AG04450 (cell line): ENCODE data around the gene CHTF18. TPM values are rescaled to one million over a fixed set of nuclear protein-coding genes. Genes with fewer than 3 reads are reported as not detected.

Experiments
- CTCF ChIA-PET: fragments of 300-600, 350-600 bp; formaldehyde crosslinking; extraction: SDS; loops from one replicate; lab custom pipeline; 2022; ENCODE audit warnings: antibody characterized with exemption, inconsistent platforms; lab: Charles Lee
- POLR2A ChIA-PET: fragments of 350-600 bp; formaldehyde crosslinking; extraction: SDS; loops from one replicate; lab custom pipeline; 2021; ENCODE audit warnings: antibody characterized with exemption, inconsistent platforms; lab: Yijun Ruan, JAX
- DNase-seq: peaks from one replicate; pipeline ENCODE4 v3.0.0-alpha.2; 2011; ENCODE audit warnings: low read depth, low spot score
- H3K27ac ChIP-seq: one replicate; pipeline ENCODE4 v1.5.1; 2012; ENCODE audit warnings: low read depth, low read length, control low read depth
- H3K27me3 ChIP-seq: one replicate; pipeline ENCODE4 v1.6.0; 2012; ENCODE audit warnings: low read length; ENCODE audit not compliant: control insufficient read depth, insufficient read depth
- H3K4me3 ChIP-seq: 2 replicates; pipeline ENCODE4 v1.5.1; 2011; ENCODE audit warnings: mild to moderate bottlenecking, low read depth, low read length, control low read depth
- H3K9me3 ChIP-seq: 2 replicates; pipeline ENCODE4 v1.5.1; 2012; ENCODE audit warnings: low read length; ENCODE audit not compliant: control insufficient read depth, insufficient read depth
- polyA plus RNA-seq: library from polyadenylated mRNA; depleted of rRNA; stranded (reverse); fragments of >200 nt; gene quantifications from 2 replicates; pipeline ENCODE4 v1.2.3, GENCODE V29; 2011
- TF ChIP-seq, protein P1 (sequence below): IDR thresholded peaks from 2 replicates; pipeline ENCODE4 v1.5.1; 2011; ENCODE audit warnings: low read depth, low read length, control low read depth, inconsistent platforms

CHTF18 gene
- polyA plus RNA-seq, 1 experiment = 1.1 TPM

GRCh38 chr16:804193-805048 lies 16.0 kb downstream of the CHTF18 start:
- Histone ChIP-seq H3K27me3 (peaks cover 23% of the 10 kb centered on the region), H3K9me3 (peaks cover 10% of the 10 kb centered on the region), H3K4me3 (no peak overlapping the region), H3K27ac (no peak overlapping the region)
- no peak for DNase-seq
- ChIA-PET POLR2A (no interaction called here), CTCF (no interaction called here)
- TF ChIP-seq, protein P1, sequence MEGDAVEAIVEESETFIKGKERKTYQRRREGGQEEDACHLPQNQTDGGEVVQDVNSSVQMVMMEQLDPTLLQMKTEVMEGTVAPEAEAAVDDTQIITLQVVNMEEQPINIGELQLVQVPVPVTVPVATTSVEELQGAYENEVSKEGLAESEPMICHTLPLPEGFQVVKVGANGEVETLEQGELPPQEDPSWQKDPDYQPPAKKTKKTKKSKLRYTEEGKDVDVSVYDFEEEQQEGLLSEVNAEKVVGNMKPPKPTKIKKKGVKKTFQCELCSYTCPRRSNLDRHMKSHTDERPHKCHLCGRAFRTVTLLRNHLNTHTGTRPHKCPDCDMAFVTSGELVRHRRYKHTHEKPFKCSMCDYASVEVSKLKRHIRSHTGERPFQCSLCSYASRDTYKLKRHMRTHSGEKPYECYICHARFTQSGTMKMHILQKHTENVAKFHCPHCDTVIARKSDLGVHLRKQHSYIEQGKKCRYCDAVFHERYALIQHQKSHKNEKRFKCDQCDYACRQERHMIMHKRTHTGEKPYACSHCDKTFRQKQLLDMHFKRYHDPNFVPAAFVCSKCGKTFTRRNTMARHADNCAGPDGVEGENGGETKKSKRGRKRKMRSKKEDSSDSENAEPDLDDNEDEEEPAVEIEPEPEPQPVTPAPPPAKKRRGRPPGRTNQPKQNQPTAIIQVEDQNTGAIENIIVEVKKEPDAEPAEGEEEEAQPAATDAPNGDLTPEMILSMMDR = no peak

- peaks cover 12% of the 10 kb centered on the region for H3K9me3 ChIP-seq
- POLR2A ChIA-PET = no interaction called here
Observed at GRCh38 chr16:805474-805873, 17.1 kb downstream of the CHTF18 start.

DNA sequence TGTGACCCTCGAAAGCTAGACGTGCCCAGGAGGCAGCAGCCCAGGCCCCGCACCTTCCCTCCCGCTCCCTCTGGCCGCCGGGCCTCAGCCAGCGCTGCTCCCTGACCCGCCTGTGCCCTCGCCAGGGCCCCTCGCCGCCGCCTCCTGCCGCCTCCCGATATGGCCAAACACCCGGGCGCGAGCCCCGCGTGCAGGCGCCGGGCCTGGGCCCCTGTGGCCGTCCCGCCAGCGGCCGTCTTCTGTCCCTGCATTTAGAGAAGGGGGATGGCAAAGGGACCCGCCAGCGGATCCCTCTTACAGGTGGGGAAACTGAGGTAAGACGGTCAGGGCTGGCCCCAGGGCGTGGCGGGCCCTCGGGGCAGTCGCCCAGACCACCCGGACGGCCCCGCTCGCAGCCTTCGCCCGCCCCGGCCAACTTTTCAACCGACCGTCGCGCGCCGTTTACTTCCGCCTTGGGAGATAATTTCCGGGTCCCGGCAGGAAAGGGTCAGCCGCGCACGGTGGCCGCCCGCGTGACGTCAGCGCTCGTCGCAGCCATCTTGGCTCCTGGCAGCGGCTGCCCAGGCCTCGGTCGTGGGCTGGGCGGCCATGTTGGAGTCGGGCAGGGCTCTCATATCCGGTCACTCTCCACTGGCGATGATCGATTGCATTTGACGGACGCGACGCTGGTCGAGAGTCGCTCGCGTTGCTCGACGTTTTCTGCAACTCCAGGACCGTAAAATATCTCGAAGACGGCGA lies 19.1 kb downstream of the CHTF18 start:
- POLR2A ChIA-PET = no interaction called here
- CTCF ChIA-PET = interaction anchor here (1.2 kb wide), 1 partner anchor 250 kb away, joined by 3 read pairs; no protein-coding TSS in a partner anchor
- Histone ChIP-seq H3K9me3 (peaks cover 20% of the 10 kb centered on the region), H3K4me3 (peak overlapping the region; percentile 85), H3K27ac (no peak overlapping the region), H3K27me3 (no peaks in the 10 kb centered on the region)
- TF ChIP-seq, protein P1 = no peak
- peak; percentile 66 for DNase-seq

More at GRCh38 chr16:805474-805873, 17.1 kb downstream of the CHTF18 start:
- no peak for DNase-seq
- CTCF ChIA-PET = no interaction called here
- Histone ChIP-seq H3K27me3 (peaks cover 16% of the 10 kb centered on the region), H3K4me3 (no peak overlapping the region), H3K27ac (no peak overlapping the region)
- TF ChIP-seq, protein P1 = no peak

DNA sequence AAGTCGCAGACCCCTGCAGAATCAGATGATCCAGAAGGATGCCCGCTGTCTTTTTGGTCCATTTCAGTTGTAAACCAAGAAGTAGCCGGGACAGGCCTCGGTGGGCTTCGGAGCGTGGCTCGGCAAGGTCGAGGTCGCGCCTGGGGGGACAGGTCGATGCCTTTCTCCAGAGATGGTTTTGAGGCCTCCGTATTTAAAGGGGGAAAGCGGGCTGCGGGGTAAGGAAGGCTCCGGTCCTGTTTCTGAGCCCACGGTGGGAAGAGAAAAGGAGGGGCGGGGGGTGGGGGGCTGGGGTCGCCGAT lies 19.6 kb downstream of the CHTF18 start:
- POLR2A ChIA-PET = no interaction called here
- CTCF ChIA-PET = no interaction called here
- DNase-seq = no peak
- H3K9me3 ChIP-seq = peaks cover 20% of the 10 kb centered on the region
- TF ChIP-seq, protein P1 = no peak
- H3K4me3 ChIP-seq = peak overlapping the region; percentile 85
- peaks cover under 1% of the 10 kb centered on the region for H3K27me3 ChIP-seq
- no peak overlapping the region for H3K27ac ChIP-seq
